ES-I3 (cell line): ENCODE measurements around the gene WNT3.

Experiments used
- H3K36me3 ChIP-seq: 2 replicates; pipeline ENCODE4 v1.6.1; 2013; ENCODE audit warnings: mild to moderate bottlenecking, low read length, control low read depth, moderate library complexity; ENCODE audit not compliant: insufficient read depth
- H3K4me1 ChIP-seq: 2 replicates; pipeline ENCODE4 v1.6.1; 2013; ENCODE audit warnings: mild to moderate bottlenecking, control low read depth, low read length; ENCODE audit not compliant: insufficient read depth
- H3K9ac ChIP-seq: 2 replicates; pipeline ENCODE4 v1.6.1; 2013; ENCODE audit warnings: low read depth, mild to moderate bottlenecking, low read length, moderate library complexity
- H3K9me3 ChIP-seq: 2 replicates; pipeline ENCODE4 v1.6.1; 2013; ENCODE audit warnings: mild to moderate bottlenecking, low read length, moderate library complexity; ENCODE audit not compliant: control insufficient read depth, insufficient read depth

Gene WNT3

GRCh38 chr17:46826116-46826515, 7.6 kb upstream of the WNT3 start:
- H3K36me3 ChIP-seq: no peaks in the 10 kb centered on the region
- H3K9me3 ChIP-seq: no peaks in the 10 kb centered on the region
- H3K4me1 ChIP-seq: peaks cover 11% of the 10 kb centered on the region
- no peak overlapping the region for H3K9ac ChIP-seq

GRCh38 chr17:46823657-46824056, 5.2 kb upstream of the WNT3 start:
- Histone ChIP-seq H3K36me3 (no peaks in the 10 kb centered on the region), H3K4me1 (peaks cover 16% of the 10 kb centered on the region), H3K9ac (no peak overlapping the region), H3K9me3 (no peaks in the 10 kb centered on the region)

- H3K9ac ChIP-seq: no peak overlapping the region
- H3K9me3 ChIP-seq: no peaks in the 10 kb centered on the region
- peaks cover 10% of the 10 kb centered on the region for H3K4me1 ChIP-seq
- H3K36me3 ChIP-seq: no peaks in the 10 kb centered on the region
Observed at GRCh38 chr17:46822388-46822921, 4.0 kb upstream of the WNT3 start.

DNA sequence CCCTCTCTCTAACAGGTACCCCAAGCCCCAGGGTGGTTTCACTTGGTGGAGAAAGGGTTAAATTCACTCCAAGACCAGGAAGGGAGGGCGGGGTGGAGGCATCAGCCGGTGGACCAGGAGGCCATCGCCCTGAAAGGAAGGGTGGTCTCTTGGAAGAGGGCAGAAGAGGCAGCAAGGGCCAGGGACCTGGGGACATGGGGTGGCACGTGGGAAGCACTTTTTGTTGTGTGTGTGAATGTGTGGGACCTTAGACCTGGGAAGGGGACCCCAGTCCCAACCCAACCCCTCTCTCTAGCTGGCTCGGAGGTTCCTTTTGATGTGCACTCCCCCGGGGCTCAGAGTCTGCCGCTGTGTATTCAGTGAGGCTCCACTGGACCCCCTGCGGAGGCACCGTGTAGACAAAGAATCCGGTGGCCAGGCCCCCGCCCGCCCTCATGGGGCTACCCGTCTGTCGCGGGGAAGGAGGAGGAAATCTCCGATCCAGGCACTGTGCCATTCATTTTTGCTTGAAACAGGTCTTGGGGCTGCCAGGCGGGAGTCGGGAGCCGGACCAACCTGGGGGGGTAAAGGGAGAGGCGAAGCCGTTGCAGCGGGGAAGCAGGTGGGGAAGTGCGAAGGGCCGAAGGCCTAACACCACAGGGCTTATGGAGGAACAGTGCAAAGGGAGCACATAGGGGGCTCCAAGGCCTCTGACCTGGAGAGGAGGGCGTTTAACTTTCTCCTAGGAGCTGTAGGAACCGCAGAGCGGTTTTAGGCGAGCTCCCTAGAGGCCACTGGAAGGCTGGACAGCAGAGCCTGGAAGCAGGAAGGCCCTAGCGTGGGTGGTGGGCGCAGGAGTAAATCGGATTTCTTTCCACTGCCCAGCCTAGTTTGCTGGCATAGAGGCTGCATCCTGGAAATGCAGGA, 3.2 kb upstream of the WNT3 start:
- no peaks in the 10 kb centered on the region for H3K36me3 ChIP-seq
- peaks cover 10% of the 10 kb centered on the region for H3K4me1 ChIP-seq
- H3K9me3 ChIP-seq: no peaks in the 10 kb centered on the region
- peak overlapping the region; percentile 38; the same call in 1 of the 2 replicates for H3K9ac ChIP-seq

DNA sequence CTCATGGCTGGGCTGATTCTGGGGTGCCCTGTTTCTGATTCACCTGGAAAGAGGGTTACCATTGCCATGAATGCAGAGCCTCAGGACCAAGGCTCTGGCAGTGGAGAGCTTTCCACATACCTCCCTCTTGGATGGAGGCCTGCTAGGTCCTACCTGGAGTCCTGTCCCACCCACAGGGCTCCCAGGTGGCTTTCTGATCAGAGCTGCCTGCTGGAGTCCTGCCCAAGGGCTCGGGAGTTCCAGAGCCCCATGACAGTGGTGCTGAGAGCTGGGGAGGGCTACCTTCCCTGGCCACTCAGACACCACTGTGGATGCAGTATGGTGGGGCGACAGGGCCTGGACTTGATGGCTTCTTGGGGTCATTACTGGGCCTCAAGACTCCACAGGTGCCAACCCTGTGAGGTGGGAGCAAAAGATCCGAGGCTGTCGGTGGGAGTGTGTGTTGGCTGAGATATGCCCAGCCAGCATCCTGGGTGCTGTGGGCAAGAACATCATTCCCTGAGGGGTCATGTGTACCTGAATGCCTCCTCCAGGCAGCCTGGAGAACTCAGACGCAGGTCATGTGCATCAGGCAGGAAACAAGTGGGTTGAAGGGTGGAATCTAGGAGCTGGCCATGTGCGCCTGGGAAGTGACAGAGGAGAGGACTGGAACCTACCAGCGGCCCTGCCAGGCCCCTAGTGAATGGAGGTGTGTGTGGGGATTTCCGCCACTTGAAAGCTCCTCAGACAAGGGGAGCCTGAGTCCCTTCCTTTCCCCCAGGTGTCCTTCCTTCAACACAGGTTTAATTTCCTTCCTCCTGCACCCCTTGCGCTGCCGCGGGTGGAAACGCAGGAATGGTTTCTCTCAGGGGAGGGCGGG, 2.3 kb upstream of the WNT3 start:
- peaks cover 18% of the 10 kb centered on the region for H3K4me1 ChIP-seq
- H3K9me3 ChIP-seq: no peaks in the 10 kb centered on the region
- no peaks in the 10 kb centered on the region for H3K36me3 ChIP-seq
- H3K9ac ChIP-seq: peak overlapping the region; percentile 74

DNA sequence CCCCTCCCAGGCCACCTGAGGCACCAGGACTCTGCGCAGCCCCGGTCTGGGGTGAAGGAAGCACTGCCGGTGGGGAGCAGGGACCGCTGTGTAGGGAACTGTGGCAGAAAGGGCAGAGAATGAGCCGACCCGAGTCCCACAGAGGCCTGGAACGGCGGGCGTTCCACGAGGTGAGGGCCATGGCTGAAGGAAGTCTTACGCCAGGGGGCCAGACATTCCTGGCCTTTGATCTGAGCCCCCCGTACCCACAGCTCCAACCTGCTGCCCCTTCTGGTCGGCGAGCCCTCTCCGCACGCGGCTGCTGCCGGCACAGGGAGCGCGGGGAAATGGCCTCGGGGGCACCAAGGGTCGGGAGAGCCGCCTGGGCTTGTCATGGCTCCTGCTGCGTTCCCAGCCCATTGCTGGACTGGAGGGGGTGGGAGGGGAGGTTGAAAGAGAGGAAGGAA, 1.4 kb upstream of the WNT3 start:
- no peaks in the 10 kb centered on the region for H3K36me3 ChIP-seq
- H3K4me1 ChIP-seq: peaks cover 22% of the 10 kb centered on the region
- peak overlapping the region; percentile 74 for H3K9ac ChIP-seq
- H3K9me3 ChIP-seq: no peaks in the 10 kb centered on the region

GRCh38 chr17:46818929-46819859, 702 bp upstream of the WNT3 start:
- Histone ChIP-seq H3K36me3 (no peaks in the 10 kb centered on the region), H3K9ac (peak overlapping the region; percentile 74), H3K4me1 (peaks cover 30% of the 10 kb centered on the region), H3K9me3 (no peaks in the 10 kb centered on the region)

GRCh38 chr17:46817901-46818209, 637 bp downstream of the WNT3 start:
- peaks cover 43% of the 10 kb centered on the region for H3K4me1 ChIP-seq
- peak overlapping the region; percentile 61 for H3K9ac ChIP-seq
- no peaks in the 10 kb centered on the region for H3K9me3 ChIP-seq
- H3K36me3 ChIP-seq: no peaks in the 10 kb centered on the region

DNA sequence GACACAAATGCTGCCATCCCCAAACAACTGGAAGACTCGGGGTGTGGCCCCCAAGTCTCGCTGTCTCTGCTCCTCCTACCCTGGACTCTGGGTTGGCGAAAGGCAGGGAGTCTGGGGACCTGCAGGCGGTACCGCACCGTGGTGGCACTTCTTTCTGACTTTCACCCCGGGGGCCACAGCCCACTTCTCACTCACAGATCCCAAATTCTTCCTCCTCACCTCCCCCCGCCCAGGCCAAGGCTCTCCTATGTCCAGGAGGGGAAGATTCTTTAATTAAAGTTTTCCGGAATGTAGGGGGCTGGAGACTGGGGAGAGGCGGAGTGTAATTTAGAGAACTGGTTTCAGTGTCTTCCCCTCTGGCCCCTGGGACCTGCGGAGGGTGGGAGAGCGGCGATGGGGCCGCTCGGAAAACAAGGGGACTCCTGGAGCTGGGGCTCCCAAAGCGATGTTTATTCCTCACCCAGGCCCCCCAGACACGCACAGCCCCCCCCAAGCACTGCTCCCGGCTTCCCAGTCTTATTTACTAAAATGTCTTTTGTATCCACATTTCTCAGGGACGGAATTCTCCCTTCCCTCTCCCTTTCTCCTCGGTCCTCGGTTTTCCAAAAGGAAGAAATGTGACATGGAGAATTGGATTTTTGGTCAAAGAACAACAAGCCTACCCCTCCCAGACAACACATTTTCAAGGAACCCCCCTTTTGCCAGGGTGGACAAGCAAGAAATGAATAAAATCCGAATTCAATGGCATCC, 1.2 kb downstream of the WNT3 start:
- peaks cover 48% of the 10 kb centered on the region for H3K4me1 ChIP-seq
- no peaks in the 10 kb centered on the region for H3K9me3 ChIP-seq
- peak overlapping the region; percentile 61 for H3K9ac ChIP-seq
- H3K36me3 ChIP-seq: no peaks in the 10 kb centered on the region

DNA sequence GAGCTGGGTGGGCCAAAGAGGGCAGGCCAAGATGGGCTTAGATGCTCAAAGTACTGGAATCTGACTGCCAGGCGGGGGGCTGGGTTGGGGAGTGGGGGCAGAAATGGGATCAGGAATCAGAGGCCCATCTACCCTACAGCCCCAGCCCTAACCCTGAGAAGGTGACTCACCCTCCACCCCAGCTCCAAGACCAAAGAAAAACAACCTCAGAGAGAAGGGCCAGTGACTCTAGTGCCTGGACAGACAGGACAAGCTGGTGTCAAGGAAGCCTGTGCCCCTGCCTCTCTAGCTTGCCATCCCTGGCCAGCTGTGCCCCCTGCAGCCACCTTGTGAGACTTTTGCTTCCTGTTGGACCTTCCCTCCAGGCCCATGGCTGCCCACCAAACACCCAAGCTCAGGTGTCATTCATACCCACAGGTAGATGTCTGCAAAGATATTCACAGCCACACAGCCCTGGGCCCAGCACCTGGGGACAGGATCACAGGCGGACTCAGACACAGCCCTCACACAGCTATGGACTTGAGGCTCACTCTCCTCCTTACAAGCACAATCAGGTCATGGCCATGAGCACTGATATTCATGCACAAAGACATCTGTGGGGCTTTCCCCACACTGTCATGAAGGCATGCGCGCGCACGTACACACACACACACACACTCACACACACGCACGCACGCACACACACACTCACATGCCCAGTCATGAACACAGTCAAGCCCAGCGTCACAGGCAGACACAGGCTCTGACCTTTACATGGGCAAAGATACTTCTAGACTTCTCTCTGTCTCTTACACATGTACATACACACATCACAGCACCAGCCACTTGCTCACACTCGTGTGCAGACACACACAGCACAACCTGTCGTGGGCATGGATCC, 2.8 kb downstream of the WNT3 start:
- Histone ChIP-seq H3K9me3 (no peaks in the 10 kb centered on the region), H3K36me3 (no peaks in the 10 kb centered on the region), H3K4me1 (peaks cover 47% of the 10 kb centered on the region), H3K9ac (no peak overlapping the region; the same call in 1 of the 2 replicates)

DNA sequence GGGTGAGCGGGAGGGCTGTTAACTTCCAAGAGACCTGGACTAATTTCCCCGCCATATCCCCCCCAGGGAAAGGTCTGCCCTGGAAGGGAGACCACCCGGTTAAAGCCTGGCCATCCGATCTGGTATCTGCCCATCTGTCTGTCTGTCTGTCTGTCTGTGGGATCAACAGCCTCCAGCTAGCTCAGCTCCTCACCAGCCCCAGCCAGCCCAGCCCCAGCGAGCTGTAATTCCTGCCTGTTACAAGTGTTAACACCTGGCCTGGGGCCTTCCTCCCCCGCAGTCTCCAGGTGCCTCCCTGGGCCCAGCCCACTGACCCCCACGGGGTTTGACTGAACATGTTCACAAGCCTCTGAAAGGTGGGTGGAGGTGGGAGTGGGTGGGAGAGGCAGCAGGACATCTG, 4.0 kb downstream of the WNT3 start:
- Histone ChIP-seq H3K36me3 (no peaks in the 10 kb centered on the region), H3K9ac (no peak overlapping the region), H3K4me1 (peaks cover 46% of the 10 kb centered on the region), H3K9me3 (no peaks in the 10 kb centered on the region)

GRCh38 chr17:46813920-46814319, 4.6 kb downstream of the WNT3 start:
- H3K9ac ChIP-seq: no peak overlapping the region
- no peaks in the 10 kb centered on the region for H3K9me3 ChIP-seq
- H3K36me3 ChIP-seq: no peaks in the 10 kb centered on the region
- peaks cover 49% of the 10 kb centered on the region for H3K4me1 ChIP-seq
